ENCODE data around the gene TWIST2. TPM values are rescaled to one million over a fixed set of nuclear protein-coding genes. Genes with fewer than 3 reads are reported as not detected.

TWIST2 gene
- total RNA-seq, 2 donors from 2014 or later: 23.5 to 52.9 TPM

GRCh38 chr2:238808761-238809160 lies 39.1 kb upstream of the TWIST2 start:
- Histone ChIP-seq H3K9me3 (no peaks in the 10 kb centered on the region), H3K27me3 (replicated peaks; ENCODE audit: insufficient read depth) (no peaks in the 10 kb centered on the region), H3K4me3 (no peak overlapping the region), H3K36me3 (no peaks in the 10 kb centered on the region), H3K27ac (no peak overlapping the region), H3K4me1 (replicated peaks) (no peaks in the 10 kb centered on the region)
- no peak for DNase-seq (ENCODE audit: low spot score)
- no peak for TF ChIP-seq POLR2AphosphoS5 (IDR thresholded peaks at IDR 0.05)
- TF ChIP-seq, protein P1, sequence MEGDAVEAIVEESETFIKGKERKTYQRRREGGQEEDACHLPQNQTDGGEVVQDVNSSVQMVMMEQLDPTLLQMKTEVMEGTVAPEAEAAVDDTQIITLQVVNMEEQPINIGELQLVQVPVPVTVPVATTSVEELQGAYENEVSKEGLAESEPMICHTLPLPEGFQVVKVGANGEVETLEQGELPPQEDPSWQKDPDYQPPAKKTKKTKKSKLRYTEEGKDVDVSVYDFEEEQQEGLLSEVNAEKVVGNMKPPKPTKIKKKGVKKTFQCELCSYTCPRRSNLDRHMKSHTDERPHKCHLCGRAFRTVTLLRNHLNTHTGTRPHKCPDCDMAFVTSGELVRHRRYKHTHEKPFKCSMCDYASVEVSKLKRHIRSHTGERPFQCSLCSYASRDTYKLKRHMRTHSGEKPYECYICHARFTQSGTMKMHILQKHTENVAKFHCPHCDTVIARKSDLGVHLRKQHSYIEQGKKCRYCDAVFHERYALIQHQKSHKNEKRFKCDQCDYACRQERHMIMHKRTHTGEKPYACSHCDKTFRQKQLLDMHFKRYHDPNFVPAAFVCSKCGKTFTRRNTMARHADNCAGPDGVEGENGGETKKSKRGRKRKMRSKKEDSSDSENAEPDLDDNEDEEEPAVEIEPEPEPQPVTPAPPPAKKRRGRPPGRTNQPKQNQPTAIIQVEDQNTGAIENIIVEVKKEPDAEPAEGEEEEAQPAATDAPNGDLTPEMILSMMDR (IDR thresholded peaks at IDR 0.05): no peak
- TF ChIP-seq POLR2A (IDR thresholded peaks at IDR 0.05): no peak
- intact Hi-C loops (cut with DNase I): no loop called here
- WGBS: 84% methylated on average over 1 of the region's 1 CpG

DNA sequence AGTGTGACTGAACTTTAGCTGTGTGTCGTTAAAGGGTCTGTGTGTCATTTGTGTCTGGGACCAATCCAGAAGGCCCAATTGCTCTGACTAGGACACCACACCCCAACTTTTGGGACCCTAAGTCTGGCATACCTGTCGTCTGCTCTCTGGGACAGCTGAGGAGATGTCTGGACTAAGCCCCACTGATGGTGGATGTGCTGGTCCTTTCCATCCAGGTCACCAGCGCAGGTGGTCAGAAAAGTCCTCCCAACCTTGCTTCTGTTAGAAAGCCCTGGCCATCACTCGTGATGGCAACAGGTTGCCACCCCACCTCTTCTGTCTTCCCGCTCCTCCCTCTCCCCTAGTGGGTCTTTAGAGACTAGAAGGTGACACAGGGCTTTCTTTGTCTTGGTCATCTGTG lies 37.6 kb upstream of the TWIST2 start:
- no peak overlapping the region for H3K4me3 ChIP-seq
- WGBS: 95% methylated on average over 5 of the region's 5 CpGs
- no peaks in the 10 kb centered on the region for H3K27me3 ChIP-seq (replicated peaks; ENCODE audit: insufficient read depth)
- no peak for DNase-seq (ENCODE audit: low spot score)
- H3K36me3 ChIP-seq: no peaks in the 10 kb centered on the region
- no peaks in the 10 kb centered on the region for H3K9me3 ChIP-seq
- H3K27ac ChIP-seq: no peak overlapping the region
- TF ChIP-seq, protein P1 (IDR thresholded peaks at IDR 0.05): no peak
- TF ChIP-seq POLR2AphosphoS5 (IDR thresholded peaks at IDR 0.05): no peak
- no peak for TF ChIP-seq POLR2A (IDR thresholded peaks at IDR 0.05)
- H3K4me1 ChIP-seq (replicated peaks): no peaks in the 10 kb centered on the region
- intact Hi-C loops (cut with DNase I): no loop called here

DNA sequence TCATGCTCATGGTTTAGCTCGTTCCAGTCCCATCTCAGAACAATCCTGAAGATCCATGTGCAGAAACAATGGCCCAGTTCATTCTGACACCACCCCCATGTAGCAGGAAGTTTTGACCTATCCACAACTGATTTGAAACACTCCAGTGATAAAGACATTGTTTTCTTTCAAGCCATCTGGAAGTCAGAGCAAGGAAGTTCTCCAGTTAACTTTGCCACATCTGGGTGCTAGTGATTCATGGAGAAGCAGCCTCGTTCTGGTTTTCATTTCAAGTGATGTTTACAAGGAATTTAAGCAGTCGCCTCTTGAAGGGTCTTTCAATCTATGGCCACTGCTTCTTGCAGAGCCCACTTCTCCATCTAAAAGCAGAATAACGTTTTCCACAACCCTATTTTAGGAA lies 36.6 kb upstream of the TWIST2 start:
- Histone ChIP-seq H3K36me3 (no peaks in the 10 kb centered on the region), H3K27ac (no peak overlapping the region), H3K4me1 (replicated peaks) (no peaks in the 10 kb centered on the region), H3K4me3 (no peak overlapping the region), H3K9me3 (no peaks in the 10 kb centered on the region), H3K27me3 (replicated peaks; ENCODE audit: insufficient read depth) (peaks cover 4% of the 10 kb centered on the region)
- intact Hi-C loops (cut with DNase I): no loop called here
- WGBS: 62% methylated on average over 4 of the region's 4 CpGs
- no peak for DNase-seq (ENCODE audit: low spot score)
- TF ChIP-seq POLR2AphosphoS5 (IDR thresholded peaks at IDR 0.05): no peak
- TF ChIP-seq POLR2A (IDR thresholded peaks at IDR 0.05): no peak
- TF ChIP-seq, protein P1 (IDR thresholded peaks at IDR 0.05): no peak

DNA sequence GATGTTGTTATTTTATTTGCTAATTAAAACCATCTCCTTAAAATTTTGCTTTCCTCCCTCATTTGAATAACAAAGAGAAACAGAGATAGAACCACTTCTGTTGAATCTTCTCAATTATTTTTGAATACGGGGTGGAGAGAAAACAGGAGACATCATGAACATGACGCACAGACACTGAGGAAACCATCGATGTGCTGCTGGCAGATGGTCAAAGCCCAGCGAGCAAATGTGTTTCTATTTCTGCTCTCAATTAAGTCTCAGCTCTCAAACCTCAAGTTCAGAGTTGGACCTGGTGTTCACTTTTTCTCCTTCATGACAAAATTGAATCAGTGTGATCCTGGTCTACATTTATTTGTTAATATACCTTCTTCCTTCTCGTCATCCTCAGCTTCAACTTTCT lies 36.1 kb upstream of the TWIST2 start:
- Histone ChIP-seq H3K9me3 (no peaks in the 10 kb centered on the region), H3K27ac (no peak overlapping the region), H3K4me1 (replicated peaks) (no peaks in the 10 kb centered on the region), H3K36me3 (no peaks in the 10 kb centered on the region), H3K27me3 (replicated peaks; ENCODE audit: insufficient read depth) (peaks cover 4% of the 10 kb centered on the region), H3K4me3 (no peak overlapping the region)
- intact Hi-C loops (cut with DNase I): no loop called here
- TF ChIP-seq POLR2AphosphoS5 (IDR thresholded peaks at IDR 0.05): no peak
- no peak for TF ChIP-seq POLR2A (IDR thresholded peaks at IDR 0.05)
- TF ChIP-seq, protein P1 (IDR thresholded peaks at IDR 0.05): no peak
- DNase-seq (ENCODE audit: low spot score): no peak
- WGBS: 81% methylated on average over 5 of the region's 5 CpGs

DNA sequence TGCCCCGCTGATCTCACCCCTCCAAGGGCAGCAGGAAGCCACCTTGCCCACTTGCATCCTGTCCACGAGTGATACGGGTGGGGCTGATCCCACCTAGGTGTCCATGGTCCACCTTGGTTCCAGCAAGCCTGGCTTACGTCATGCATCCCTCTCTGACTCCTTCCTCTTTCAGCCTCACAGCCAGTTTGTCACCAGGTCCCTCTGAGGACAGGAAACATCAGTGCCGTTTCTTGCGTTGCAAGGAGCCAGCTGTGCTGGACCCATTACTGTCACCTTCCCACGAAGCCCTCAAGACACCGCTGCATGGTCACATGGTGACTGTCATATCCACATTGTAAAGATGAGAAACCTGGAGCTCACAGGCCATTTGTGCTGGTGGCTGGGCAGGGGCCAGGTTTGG lies 34.8 kb upstream of the TWIST2 start:
- no peak for TF ChIP-seq POLR2AphosphoS5 (IDR thresholded peaks at IDR 0.05)
- TF ChIP-seq, protein P1 (IDR thresholded peaks at IDR 0.05): no peak
- TF ChIP-seq POLR2A (IDR thresholded peaks at IDR 0.05): no peak
- Histone ChIP-seq H3K9me3 (no peaks in the 10 kb centered on the region), H3K4me3 (no peak overlapping the region), H3K4me1 (replicated peaks) (no peaks in the 10 kb centered on the region), H3K36me3 (no peaks in the 10 kb centered on the region), H3K27ac (no peak overlapping the region), H3K27me3 (replicated peaks; ENCODE audit: insufficient read depth) (peaks cover 4% of the 10 kb centered on the region)
- intact Hi-C loops (cut with DNase I): no loop called here
- WGBS: 80% methylated on average over 8 of the region's 8 CpGs
- DNase-seq (ENCODE audit: low spot score): no peak

All from prostate gland (tissue), 2 donors.